Activated T-cell treated with anti-CD3 and anti-CD28 coated beads, Interleukin-2, amount 50 U/mL, for 1 hour (primary cell): ENCODE measurements around the gene KLHL41.
A peak's percentile ranks its signal among the peaks of the same experiment; 100 is the strongest.

Experiments
- DNase-seq: peaks from one replicate; pipeline ENCODE4 v3.0.0-alpha.2; 2020

The KLHL41 gene

GRCh38 chr2:169509298-169509885 lies at the start of gene KLHL41:
Gene KLHL41 (plus strand): TSS chr2:169509702. CDS start chr2:169509779, 77 bp downstream.
- no peak for DNase-seq

- DNase-seq, result no peak
Measured at GRCh38 chr2:169461143-169461542, 48.4 kb upstream of the KLHL41 start.

- no peak for DNase-seq
Measured at GRCh38 chr2:169462896-169463695, 46.4 kb upstream of the KLHL41 start.

- DNase-seq, result no peak
Measured at GRCh38 chr2:169464466-169464865, 45.0 kb upstream of the KLHL41 start.

GRCh38 chr2:169464882-169465281 lies 44.6 kb upstream of the KLHL41 start:
- DNase-seq, result no peak

- no peak for DNase-seq
Measured at GRCh38 chr2:169468841-169469240, 40.7 kb upstream of the KLHL41 start.

GRCh38 chr2:169469952-169470572 lies 39.4 kb upstream of the KLHL41 start:
- DNase-seq, result no peak

GRCh38 chr2:169472249-169472648 lies 37.3 kb upstream of the KLHL41 start:
- no peak for DNase-seq

- no peak for DNase-seq
Measured at GRCh38 chr2:169476459-169476858, 33.0 kb upstream of the KLHL41 start.

- DNase-seq, result no peak
Measured at GRCh38 chr2:169478339-169478738, 31.2 kb upstream of the KLHL41 start.

GRCh38 chr2:169478745-169479256 lies 30.7 kb upstream of the KLHL41 start:
- no peak for DNase-seq

GRCh38 chr2:169479257-169480078 lies 30.0 kb upstream of the KLHL41 start, which contains the start of gene BBS5:
Gene BBS5 (plus strand): TSS chr2:169479494. CDS start chr2:169479554, 60 bp downstream.
- peak; percentile 72 for DNase-seq

- DNase-seq, result no peak
Measured at GRCh38 chr2:169480079-169480465, 29.4 kb upstream of the KLHL41 start.

- DNase-seq, result no peak
Measured at GRCh38 chr2:169485650-169486138, 23.8 kb upstream of the KLHL41 start.

GRCh38 chr2:169486487-169486886 lies 23.0 kb upstream of the KLHL41 start:
- no peak for DNase-seq

GRCh38 chr2:169490834-169491233 lies 18.7 kb upstream of the KLHL41 start:
- no peak for DNase-seq

GRCh38 chr2:169491378-169491777 lies 18.1 kb upstream of the KLHL41 start:
- DNase-seq, result no peak

- no peak for DNase-seq
Measured at GRCh38 chr2:169493360-169493759, 16.1 kb upstream of the KLHL41 start.

GRCh38 chr2:169495310-169495928 lies 14.1 kb upstream of the KLHL41 start:
- no peak for DNase-seq

- DNase-seq, result no peak
Measured at GRCh38 chr2:169504651-169505050, 4.9 kb upstream of the KLHL41 start.

GRCh38 chr2:169507698-169508097 lies 1.8 kb upstream of the KLHL41 start:
- DNase-seq, result no peak

- DNase-seq, result no peak
Measured at GRCh38 chr2:169509955-169510354, 453 bp downstream of the KLHL41 start.
